ENCODE measurements around the gene CD300LG. TPM values are rescaled to one million over a fixed set of nuclear protein-coding genes. Genes with fewer than 3 reads are reported as not detected.

The CD300LG gene
- total RNA-seq, 2 experiments from 2014 or later = not detected

DNA sequence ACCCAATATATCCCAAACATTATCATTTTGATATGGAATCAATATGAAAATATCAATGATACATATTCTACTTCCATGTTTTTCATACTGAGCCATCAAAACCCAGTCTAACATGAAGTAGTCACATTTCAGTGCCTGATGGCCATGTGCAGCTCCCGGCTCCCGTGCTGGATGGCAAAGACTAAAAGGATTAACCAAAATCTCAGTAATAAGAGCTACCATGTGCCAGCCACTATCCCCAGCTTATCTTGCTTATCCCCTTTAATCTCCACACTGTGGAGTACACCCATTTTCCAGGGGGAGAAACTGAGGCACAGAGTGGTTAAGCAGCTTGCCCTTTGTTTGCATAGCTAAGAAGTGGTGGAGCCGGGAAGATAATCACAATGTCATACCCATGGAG is 9.2 kb downstream of the CD300LG start:
- H3K9me2 ChIP-seq (ENCODE audit: insufficient read depth, low read length) = no peaks in the 10 kb centered on the region
- POLR2A ChIA-PET = no interaction called here

GRCh38 chr17:43857141-43857540 is 10.2 kb downstream of the CD300LG start:
- Histone ChIP-seq H3K27ac (ENCODE audit: low read depth, low read length, poor library complexity, severe bottlenecking) (no peak overlapping the region), H4K20me1 (ENCODE audit: insufficient read depth, low read length) (no peaks in the 10 kb centered on the region), H3K9me3 (ENCODE audit: low read length) (no peaks in the 10 kb centered on the region), H3K4me2 (ENCODE audit: low read length) (no peak overlapping the region), H2AFZ (ENCODE audit: low read length) (no peak overlapping the region), H3K4me1 (ENCODE audit: insufficient read depth, low read length, poor library complexity, severe bottlenecking) (no peaks in the 10 kb centered on the region), H3K9me2 (ENCODE audit: insufficient read depth, low read length) (no peaks in the 10 kb centered on the region), H3K36me3 (ENCODE audit: insufficient read depth, low read length) (no peaks in the 10 kb centered on the region), H3K79me2 (ENCODE audit: insufficient read depth, low read depth, low read length) (no peaks in the 10 kb centered on the region), H3K4me3 (ENCODE audit: low read depth, low read length, poor library complexity, severe bottlenecking) (no peak overlapping the region)
- intact Hi-C loops (cut with micrococcal nuclease; ENCODE audit: unreplicated experiment) = no loop called here
- TF ChIP-seq CTCF (conservative IDR thresholded peaks at IDR 0.05; ENCODE audit: low read length) = no peak
- TF ChIP-seq EZH2phosphoT487 (IDR thresholded peaks at IDR 0.05; ENCODE audit: borderline replicate concordance, low read depth, low read length) = no peak
- no TSS peak for BruUV-seq (replicated peaks)
- no peak for DNase-seq (ENCODE audit: low spot score)
- ChIA-PET POLR2A (no interaction called here), CTCF (ENCODE audit: unreplicated experiment) (no interaction called here)

More for the DNA sequence above, 9.2 kb downstream of the CD300LG start:
- no TSS peak for BruUV-seq (replicated peaks)
- Histone ChIP-seq H3K4me1 (ENCODE audit: insufficient read depth, low read length, poor library complexity, severe bottlenecking) (no peaks in the 10 kb centered on the region), H3K27ac (ENCODE audit: low read depth, low read length, poor library complexity, severe bottlenecking) (no peak overlapping the region), H3K36me3 (ENCODE audit: insufficient read depth, low read length) (no peaks in the 10 kb centered on the region), H2AFZ (ENCODE audit: low read length) (no peak overlapping the region), H3K9me3 (ENCODE audit: low read length) (no peaks in the 10 kb centered on the region), H4K20me1 (ENCODE audit: insufficient read depth, low read length) (no peaks in the 10 kb centered on the region), H3K79me2 (ENCODE audit: insufficient read depth, low read depth, low read length) (no peaks in the 10 kb centered on the region), H3K4me3 (ENCODE audit: low read depth, low read length, poor library complexity, severe bottlenecking) (no peak overlapping the region), H3K4me2 (ENCODE audit: low read length) (no peak overlapping the region)
- TF ChIP-seq CTCF (conservative IDR thresholded peaks at IDR 0.05; ENCODE audit: low read length) = no peak
- no peak for TF ChIP-seq EZH2phosphoT487 (IDR thresholded peaks at IDR 0.05; ENCODE audit: borderline replicate concordance, low read depth, low read length)
- CTCF ChIA-PET (ENCODE audit: unreplicated experiment) = no interaction called here
- intact Hi-C loops (cut with micrococcal nuclease; ENCODE audit: unreplicated experiment) = no loop called here
- DNase-seq (ENCODE audit: low spot score) = no peak

DNA sequence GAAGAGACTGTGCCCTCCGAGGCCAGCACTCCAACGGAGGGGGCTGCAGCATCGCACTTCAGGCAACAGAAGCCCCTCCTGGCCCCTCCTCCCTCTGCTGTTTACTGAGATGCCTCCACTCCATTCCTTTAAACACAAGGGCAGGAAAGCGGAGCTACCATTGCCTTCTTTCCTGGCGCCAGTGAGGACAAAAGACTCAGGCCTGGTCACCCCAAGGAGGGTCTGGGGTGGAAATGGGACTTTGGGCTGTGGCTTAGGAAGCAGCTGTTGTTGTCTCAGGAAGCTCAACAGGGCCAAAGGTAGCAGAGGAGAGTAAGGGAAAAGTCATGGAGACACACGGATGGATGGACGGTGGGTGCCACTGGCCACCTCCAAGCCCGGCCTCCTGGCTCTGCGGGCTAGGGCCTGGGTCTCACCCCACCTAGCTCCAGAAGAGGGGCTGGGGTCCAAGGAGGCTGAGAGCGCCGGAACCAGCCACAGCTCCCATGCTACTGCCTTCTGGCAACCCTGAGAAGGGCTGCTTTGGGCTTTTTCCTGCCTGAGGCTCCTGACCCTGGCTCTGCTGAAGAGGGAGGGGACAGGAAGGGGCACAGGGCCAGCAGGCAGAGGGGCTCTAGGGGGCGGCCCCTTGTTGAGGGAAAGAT is 11.1 kb downstream of the CD300LG start:
- no peak overlapping the region for H2AFZ ChIP-seq (ENCODE audit: low read length)
- no peak overlapping the region for H3K27ac ChIP-seq (ENCODE audit: low read depth, low read length, poor library complexity, severe bottlenecking)
- H3K79me2 ChIP-seq (ENCODE audit: insufficient read depth, low read depth, low read length) = no peaks in the 10 kb centered on the region
- H3K9me3 ChIP-seq (ENCODE audit: low read length) = no peaks in the 10 kb centered on the region
- no peaks in the 10 kb centered on the region for H3K4me1 ChIP-seq (ENCODE audit: insufficient read depth, low read length, poor library complexity, severe bottlenecking)
- H3K9me2 ChIP-seq (ENCODE audit: insufficient read depth, low read length) = no peaks in the 10 kb centered on the region
- intact Hi-C loops (cut with micrococcal nuclease; ENCODE audit: unreplicated experiment) = no loop called here
- no peak overlapping the region for H3K4me3 ChIP-seq (ENCODE audit: low read depth, low read length, poor library complexity, severe bottlenecking)
- BruUV-seq (replicated peaks) = no TSS peak
- ChIA-PET CTCF (ENCODE audit: unreplicated experiment) (no interaction called here), POLR2A (no interaction called here)
- no peak overlapping the region for H3K4me2 ChIP-seq (ENCODE audit: low read length)
- H4K20me1 ChIP-seq (ENCODE audit: insufficient read depth, low read length) = no peaks in the 10 kb centered on the region
- H3K36me3 ChIP-seq (ENCODE audit: insufficient read depth, low read length) = no peaks in the 10 kb centered on the region
- no peak for TF ChIP-seq CTCF (conservative IDR thresholded peaks at IDR 0.05; ENCODE audit: low read length)
- TF ChIP-seq EZH2phosphoT487 (IDR thresholded peaks at IDR 0.05; ENCODE audit: borderline replicate concordance, low read depth, low read length) = no peak
- DNase-seq (ENCODE audit: low spot score) = no peak

Measured in OCI-LY7 (cell line).